Measurements from ENCODE around the gene GBE1. TPM values are rescaled to one million over a fixed set of nuclear protein-coding genes. Genes with fewer than 3 reads are reported as not detected.

The GBE1 gene
- total RNA-seq, 1 donor from 2014 or later = 11.3 TPM

- DNase-seq = no peak
- Mint-ChIP-seq H3K36me3 (ENCODE audit: unreplicated experiment) (no peaks in the 10 kb centered on the region), H3K27me3 (ENCODE audit: unreplicated experiment) (no peaks in the 10 kb centered on the region), H3K27ac (ENCODE audit: unreplicated experiment) (no peak overlapping the region), H3K4me3 (ENCODE audit: unreplicated experiment) (no peak overlapping the region), H3K4me1 (ENCODE audit: low read depth, unreplicated experiment) (peaks cover 4% of the 10 kb centered on the region), H3K9me3 (ENCODE audit: unreplicated experiment) (no peaks in the 10 kb centered on the region)
- TF ChIP-seq CTCF (IDR thresholded peaks at IDR 0.05; ENCODE audit: partially characterized antibody, unreplicated experiment) = no peak
Observed at GRCh38 chr3:81689617-81690016, 71.8 kb downstream of the GBE1 start.

GRCh38 chr3:81684751-81685395, 76.6 kb downstream of the GBE1 start:
- Mint-ChIP-seq H3K9me3 (ENCODE audit: unreplicated experiment) (no peaks in the 10 kb centered on the region), H3K27ac (ENCODE audit: unreplicated experiment) (no peak overlapping the region), H3K4me3 (ENCODE audit: unreplicated experiment) (no peak overlapping the region), H3K27me3 (ENCODE audit: unreplicated experiment) (no peaks in the 10 kb centered on the region), H3K36me3 (ENCODE audit: unreplicated experiment) (no peaks in the 10 kb centered on the region), H3K4me1 (ENCODE audit: low read depth, unreplicated experiment) (peaks cover 4% of the 10 kb centered on the region)
- TF ChIP-seq CTCF (IDR thresholded peaks at IDR 0.05; ENCODE audit: partially characterized antibody, unreplicated experiment) = no peak
- no peak for DNase-seq

- H3K9me3 Mint-ChIP-seq (ENCODE audit: unreplicated experiment) = no peaks in the 10 kb centered on the region
- DNase-seq = no peak
- no peaks in the 10 kb centered on the region for H3K27me3 Mint-ChIP-seq (ENCODE audit: unreplicated experiment)
- no peak overlapping the region for H3K27ac Mint-ChIP-seq (ENCODE audit: unreplicated experiment)
- no peak for TF ChIP-seq CTCF (IDR thresholded peaks at IDR 0.05; ENCODE audit: partially characterized antibody, unreplicated experiment)
- H3K36me3 Mint-ChIP-seq (ENCODE audit: unreplicated experiment) = no peaks in the 10 kb centered on the region
- no peak overlapping the region for H3K4me3 Mint-ChIP-seq (ENCODE audit: unreplicated experiment)
- H3K4me1 Mint-ChIP-seq (ENCODE audit: low read depth, unreplicated experiment) = no peaks in the 10 kb centered on the region
Observed at GRCh38 chr3:81676706-81677456, 84.6 kb downstream of the GBE1 start.

- no peaks in the 10 kb centered on the region for H3K27me3 Mint-ChIP-seq (ENCODE audit: unreplicated experiment)
- no peak overlapping the region for H3K27ac Mint-ChIP-seq (ENCODE audit: unreplicated experiment)
- no peak overlapping the region for H3K4me3 Mint-ChIP-seq (ENCODE audit: unreplicated experiment)
- DNase-seq = no peak
- no peaks in the 10 kb centered on the region for H3K9me3 Mint-ChIP-seq (ENCODE audit: unreplicated experiment)
- no peak for TF ChIP-seq CTCF (IDR thresholded peaks at IDR 0.05; ENCODE audit: partially characterized antibody, unreplicated experiment)
- no peaks in the 10 kb centered on the region for H3K4me1 Mint-ChIP-seq (ENCODE audit: low read depth, unreplicated experiment)
- no peaks in the 10 kb centered on the region for H3K36me3 Mint-ChIP-seq (ENCODE audit: unreplicated experiment)
Observed at GRCh38 chr3:81674690-81675089, 86.8 kb downstream of the GBE1 start.

- TF ChIP-seq CTCF (IDR thresholded peaks at IDR 0.05; ENCODE audit: partially characterized antibody, unreplicated experiment) = no peak
- Mint-ChIP-seq H3K4me1 (ENCODE audit: low read depth, unreplicated experiment) (no peaks in the 10 kb centered on the region), H3K4me3 (ENCODE audit: unreplicated experiment) (no peak overlapping the region), H3K36me3 (ENCODE audit: unreplicated experiment) (no peaks in the 10 kb centered on the region), H3K9me3 (ENCODE audit: unreplicated experiment) (no peaks in the 10 kb centered on the region), H3K27me3 (ENCODE audit: unreplicated experiment) (no peaks in the 10 kb centered on the region), H3K27ac (ENCODE audit: unreplicated experiment) (no peak overlapping the region)
- no peak for DNase-seq
Observed at GRCh38 chr3:81668283-81668682, 93.2 kb downstream of the GBE1 start.
